GM06990 (cell line): ENCODE measurements around the gene PTPRF.

ENCODE experiments used
- DNase-seq: peaks from one replicate; pipeline ENCODE4 v3.0.0-alpha.2; 2011; ENCODE audit not compliant: insufficient read length; ENCODE audit errors: extremely low read depth
- H3K27me3 ChIP-seq: replicated peaks from 2 replicates; pipeline ENCODE4 v1.6.0; 2011; ENCODE audit warnings: low read length; ENCODE audit not compliant: control insufficient read depth, insufficient read depth
- H3K36me3 ChIP-seq: 2 replicates; pipeline ENCODE4 v1.5.1; 2011; ENCODE audit warnings: low read length; ENCODE audit not compliant: control insufficient read depth, insufficient read depth
- H3K4me3 ChIP-seq: replicated peaks from 2 replicates; pipeline ENCODE4 v1.5.1; 2011; ENCODE audit warnings: low read depth, mild to moderate bottlenecking, control low read depth, low read length
- CTCF ChIP-seq: IDR thresholded peaks from 2 replicates; pipeline ENCODE4 v1.5.1; 2011; ENCODE audit warnings: low read length, control low read depth, mild to moderate bottlenecking, inconsistent platforms; ENCODE audit not compliant: insufficient read depth, poor library complexity, severe bottlenecking

PTPRF gene

GRCh38 chr1:43536196-43536863, 5.6 kb downstream of the PTPRF start:
- Histone ChIP-seq H3K27me3 (no peaks in the 10 kb centered on the region; the same call in 1 of the 2 replicates), H3K4me3 (no peak overlapping the region), H3K36me3 (no peaks in the 10 kb centered on the region)
- DNase-seq, result no peak
- no peak for TF ChIP-seq CTCF

- no peaks in the 10 kb centered on the region for H3K36me3 ChIP-seq
- no peak for TF ChIP-seq CTCF
- DNase-seq, result no peak
- no peaks in the 10 kb centered on the region; the same call in 1 of the 2 replicates for H3K27me3 ChIP-seq
- H3K4me3 ChIP-seq, result no peak overlapping the region
Measured at GRCh38 chr1:43536864-43537358, 6.2 kb downstream of the PTPRF start.

GRCh38 chr1:43537423-43538142, 6.9 kb downstream of the PTPRF start:
- Histone ChIP-seq H3K36me3 (no peaks in the 10 kb centered on the region), H3K4me3 (no peak overlapping the region), H3K27me3 (no peaks in the 10 kb centered on the region; the same call in 1 of the 2 replicates)
- TF ChIP-seq CTCF, result no peak
- no peak for DNase-seq

- DNase-seq, result no peak
- H3K27me3 ChIP-seq, result no peaks in the 10 kb centered on the region; the same call in 1 of the 2 replicates
- no peak for TF ChIP-seq CTCF
- H3K36me3 ChIP-seq, result no peaks in the 10 kb centered on the region
- H3K4me3 ChIP-seq, result no peak overlapping the region
Measured at GRCh38 chr1:43538143-43538487, 7.4 kb downstream of the PTPRF start.

- Histone ChIP-seq H3K27me3 (no peaks in the 10 kb centered on the region; the same call in 1 of the 2 replicates), H3K4me3 (no peak overlapping the region), H3K36me3 (no peaks in the 10 kb centered on the region)
- DNase-seq, result no peak
- no peak for TF ChIP-seq CTCF
Measured at GRCh38 chr1:43538969-43539368, 8.3 kb downstream of the PTPRF start.
